SK-MEL-5 (cell line): ENCODE data around the gene TMEM140. TPM values are rescaled to one million over a fixed set of nuclear protein-coding genes. Genes with fewer than 3 reads are reported as not detected.
"Not testable (repeated sequence)": the region's sequence is repeated elsewhere in the genome, so short reads cannot be mapped to it uniquely, and the experiment has no call there.

Source experiments
- DNase-seq: peaks from one replicate; pipeline ENCODE4 v3.0.0-alpha.2; 2016; ENCODE audit warnings: low read depth, low spot score
- in situ Hi-C: cut with HindIII; loops from 2 replicates; pipeline ENCODE4 v1.10.0; 2016; ENCODE audit warnings: low sequenced_read_pairs, high pct_unique_total_duplicates, low pct_unique_long_range_greater_than_20kb
- small RNA-seq, 2 experiments: library from RNA; depleted of rRNA; stranded (forward); fragments of <200 nt; gene quantifications; one replicate each; pipeline ENCODE3, GENCODE V24; 2014
- total RNA-seq: library from RNA; depleted of rRNA; stranded (reverse); fragments of >200 nt; shearing (Covaris generic); gene quantifications from 2 replicates; pipeline ENCODE4 v1.2.3, GENCODE V29; 2014; rRNA removed

TMEM140 gene
- total RNA-seq, 1 experiment from 2014 or later = 21.2 TPM

GRCh38 chr7:135204341-135204749, 56.5 kb downstream of the TMEM140 start:
- no peak for DNase-seq
- in situ Hi-C loops = no loop called here

- no peak for DNase-seq
- in situ Hi-C loops = no loop called here
Measured at GRCh38 chr7:135204876-135205275, 57.0 kb downstream of the TMEM140 start.

GRCh38 chr7:135205850-135206249, 58.0 kb downstream of the TMEM140 start:
- in situ Hi-C loops = no loop called here
- no peak for DNase-seq

- in situ Hi-C loops = no loop called here
- DNase-seq = no peak
Measured at GRCh38 chr7:135206941-135207391, 59.1 kb downstream of the TMEM140 start.

- in situ Hi-C loops = no loop called here
- DNase-seq = no peak
Measured at GRCh38 chr7:135207406-135208101, 59.7 kb downstream of the TMEM140 start.

- in situ Hi-C loops = no loop called here
- peak; percentile 49 for DNase-seq
Measured at GRCh38 chr7:135208102-135208793, 60.4 kb downstream of the TMEM140 start.

- DNase-seq = peak; percentile 75
- in situ Hi-C loops = no loop called here
Measured at GRCh38 chr7:135209225-135209834, 61.5 kb downstream of the TMEM140 start.

- DNase-seq = peak; percentile 28
- in situ Hi-C loops = no loop called here
Measured at GRCh38 chr7:135210888-135211178, 63.0 kb downstream of the TMEM140 start.

GRCh38 chr7:135211179-135211945, 63.5 kb downstream of the TMEM140 start, which contains the start of gene WDR91:
Gene WDR91 (minus strand): TSS chr7:135211526. CDS start chr7:135211502, 24 bp downstream.
- in situ Hi-C loops = no loop called here
- DNase-seq = peak; percentile 95

GRCh38 chr7:135211946-135212685, 64.2 kb downstream of the TMEM140 start:
- in situ Hi-C loops, DNase-seq: not testable (repeated sequence)

GRCh38 chr7:135213831-135214230, 66.0 kb downstream of the TMEM140 start:
- in situ Hi-C loops = no loop called here
- no peak for DNase-seq

- in situ Hi-C loops = no loop called here
- DNase-seq = no peak
Measured at GRCh38 chr7:135215180-135215579, 67.3 kb downstream of the TMEM140 start.

- no peak for DNase-seq
- in situ Hi-C loops = no loop called here
Measured at GRCh38 chr7:135215698-135216097, 67.8 kb downstream of the TMEM140 start.

Small RNA genes within 50 kb of the gene (small RNA-seq; reads per million reads assigned to genes)
- 0.02 to 0.57 reads per million in 2 experiments for gene MIR6509

Other genes starting within 250 kb of the TMEM140 start
- 0.69 and 0.90 TPM in 2 replicates for gene AGBL3, start 161.6 kb upstream of the TMEM140 start, total RNA-seq
- gene CYREN, start 22.6 kb downstream of the TMEM140 start, total RNA-seq = 84.8 and 87.6 TPM in 2 replicates
- gene WDR91, start 63.5 kb downstream of the TMEM140 start, total RNA-seq = 31.8 and 39.0 TPM in 2 replicates
- not detected in 2 replicates for gene STRA8, start 85.8 kb downstream of the TMEM140 start, total RNA-seq